Activated CD8-positive, alpha-beta T cell treated with anti-CD3 and anti-CD28 coated beads, Interleukin-2, amount 10 ng/mL, durations not matched to agents 7 days and 5 days (primary cell): Measurements from ENCODE around the gene B4GALT1. TPM values are rescaled to one million over a fixed set of nuclear protein-coding genes. Genes with fewer than 3 reads are reported as not detected.

Source experiments
- ATAC-seq: fragments of 150-1000 bp; cut with Tn5 transposase; one replicate; pipeline ENCODE4 v1.10.0; 2021; ENCODE audit warnings: moderate library complexity
- CTCF ChIA-PET: fragments of 350-600 bp; sonication (Branson Sonifier 250); formaldehyde crosslinking; loops from one replicate; lab custom pipeline; 2021; ENCODE audit warnings: antibody characterized with exemption; lab: Charles Lee
- POLR2A ChIA-PET: fragments of 350-600 bp; sonication (Branson Sonifier 250); formaldehyde crosslinking; loops from one replicate; lab custom pipeline; 2021; ENCODE audit warnings: antibody characterized with exemption; lab: Charles Lee
- DNase-seq: peaks from one replicate; pipeline ENCODE4 v3.0.0-alpha.2; 2020
- H3K27ac Mint-ChIP-seq: one replicate; pipeline ENCODE4 v1.8.0; 2021; ENCODE audit warnings: mild to moderate bottlenecking, mixed read lengths
- H3K27me3 Mint-ChIP-seq: one replicate; pipeline ENCODE4 v1.8.0; 2021; ENCODE audit warnings: low read depth, mixed read lengths
- H3K36me3 Mint-ChIP-seq: one replicate; pipeline ENCODE4 v1.8.0; 2021; ENCODE audit warnings: low read depth, mixed read lengths
- H3K4me1 Mint-ChIP-seq: one replicate; pipeline ENCODE4 v1.8.0; 2021; ENCODE audit warnings: low read depth, mixed read lengths
- H3K4me3 Mint-ChIP-seq: one replicate; pipeline ENCODE4 v1.8.0; 2021; ENCODE audit warnings: mild to moderate bottlenecking, mixed read lengths
- H3K9me3 Mint-ChIP-seq: one replicate; pipeline ENCODE4 v1.8.0; 2022; ENCODE audit warnings: mixed read lengths; ENCODE audit not compliant: insufficient read depth
- total RNA-seq, 2 experiments: library from RNA; stranded (reverse); gene quantifications; one replicate each; pipeline ENCODE4 v1.2.3, GENCODE V29; 2021

Gene B4GALT1, protein sequence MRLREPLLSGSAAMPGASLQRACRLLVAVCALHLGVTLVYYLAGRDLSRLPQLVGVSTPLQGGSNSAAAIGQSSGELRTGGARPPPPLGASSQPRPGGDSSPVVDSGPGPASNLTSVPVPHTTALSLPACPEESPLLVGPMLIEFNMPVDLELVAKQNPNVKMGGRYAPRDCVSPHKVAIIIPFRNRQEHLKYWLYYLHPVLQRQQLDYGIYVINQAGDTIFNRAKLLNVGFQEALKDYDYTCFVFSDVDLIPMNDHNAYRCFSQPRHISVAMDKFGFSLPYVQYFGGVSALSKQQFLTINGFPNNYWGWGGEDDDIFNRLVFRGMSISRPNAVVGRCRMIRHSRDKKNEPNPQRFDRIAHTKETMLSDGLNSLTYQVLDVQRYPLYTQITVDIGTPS
- 10 to 100 TPM; 27.8 to 28.5 TPM for total RNA-seq

DNA sequence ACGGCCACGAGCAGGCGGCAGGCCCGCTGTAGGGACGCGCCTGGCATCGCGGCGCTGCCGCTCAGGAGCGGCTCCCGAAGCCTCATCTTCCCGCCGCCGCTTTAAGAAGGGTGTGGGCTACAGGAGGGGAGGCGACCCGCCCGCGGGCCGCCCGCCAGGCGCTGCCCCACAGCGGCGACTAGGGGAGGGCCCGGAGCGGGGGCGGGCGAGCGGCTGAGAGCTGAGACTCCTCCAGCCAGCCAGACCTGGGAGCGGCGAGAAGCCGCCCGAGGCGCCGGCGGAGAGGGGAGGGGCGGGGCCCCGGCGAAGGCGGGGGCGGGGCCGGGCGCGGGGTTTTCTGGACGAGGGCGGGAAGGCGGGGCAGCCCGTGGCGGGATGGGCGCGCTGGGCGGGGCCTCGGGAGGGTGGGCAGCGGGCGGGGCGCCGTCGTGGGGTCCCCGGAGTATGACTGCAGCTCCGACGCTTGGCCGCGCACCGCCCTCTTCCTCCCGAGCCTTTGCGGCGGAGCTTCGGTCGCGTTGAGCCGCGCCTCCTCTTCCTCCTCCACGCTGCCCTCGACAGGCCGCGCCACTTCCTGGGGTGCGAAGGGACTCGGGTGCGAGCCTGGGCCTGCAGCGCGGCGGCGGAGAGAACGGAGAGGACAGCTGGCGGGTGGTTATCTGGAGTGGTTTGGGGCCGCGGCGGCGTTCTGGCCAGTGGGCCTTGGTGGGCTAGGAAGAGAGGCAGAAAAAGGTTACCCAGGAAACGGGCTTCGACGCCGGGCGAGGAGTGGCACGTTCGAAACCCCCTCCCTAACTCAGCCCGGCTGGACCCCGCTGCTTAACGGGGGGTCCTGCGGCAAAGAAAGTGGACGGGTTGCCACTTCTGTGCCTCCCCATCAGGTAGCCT is at the start of gene B4GALT1:
Gene B4GALT1 (minus strand): TSS at position 253 of the 888 bp plus-strand sequence. CDS start 167 bp downstream, at position 86.
- H3K4me3 Mint-ChIP-seq, result peak within 1 kb of the TSS; percentile 93
- peak; percentile 97 for DNase-seq
- peaks cover 57% of the 10 kb centered on the region for H3K4me1 Mint-ChIP-seq

DNA sequence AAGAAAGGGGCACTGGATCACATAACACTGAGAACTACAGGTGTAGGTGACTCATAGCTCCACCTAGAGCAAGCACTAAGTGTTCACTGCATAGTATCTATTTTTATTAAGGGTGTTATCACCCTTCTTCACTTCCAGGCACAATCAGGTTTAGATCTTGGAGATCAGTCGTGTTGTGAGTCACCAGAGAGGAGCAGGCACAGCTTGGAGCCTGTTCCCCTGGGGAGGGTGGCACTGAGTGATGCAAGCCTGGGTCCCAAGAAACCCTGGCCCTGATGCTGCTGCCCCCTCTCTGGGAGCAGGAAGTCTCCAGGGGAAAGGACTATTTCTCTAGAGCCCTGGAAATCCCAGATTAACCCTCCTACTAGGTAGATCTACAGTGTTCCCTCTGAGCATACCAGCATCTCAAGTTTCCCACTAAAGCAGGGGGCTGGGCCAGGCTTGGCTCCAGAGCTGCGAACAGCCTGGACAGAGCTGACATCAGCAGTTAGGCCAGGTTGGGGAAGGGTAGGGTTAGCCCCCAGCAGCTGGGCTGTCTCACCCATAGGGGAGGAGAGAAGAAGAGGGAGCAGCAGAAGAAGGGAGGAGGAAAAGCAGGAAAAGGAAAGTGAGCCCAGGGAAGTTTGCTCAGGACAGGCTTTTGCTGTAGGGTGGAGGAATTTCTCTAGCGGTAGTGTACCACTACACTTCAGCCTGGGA is 44.7 kb upstream of the B4GALT1 start:
- Mint-ChIP-seq H3K36me3 (no peaks in the 10 kb centered on the region), H3K4me1 (no peaks in the 10 kb centered on the region), H3K27me3 (peaks cover 18% of the 10 kb centered on the region), H3K4me3 (no peak overlapping the region), H3K27ac (no peak overlapping the region), H3K9me3 (no peaks in the 10 kb centered on the region)
- ChIA-PET POLR2A (no interaction called here), CTCF (no interaction called here)
- ATAC-seq, result no peak
- DNase-seq, result no peak

More for the DNA sequence above, at the start of gene B4GALT1:
- H3K27me3 Mint-ChIP-seq, result no peaks in the 10 kb centered on the region
- H3K9me3 Mint-ChIP-seq, result no peaks in the 10 kb centered on the region
- H3K36me3 Mint-ChIP-seq, result peaks cover 17% of the 10 kb centered on the region
- H3K27ac Mint-ChIP-seq, result peak within 1 kb of the TSS; percentile 99
- POLR2A ChIA-PET, result interaction anchor here (0.9 to 2.9 kb wide), 16 partner anchors 9 to 143 kb away, joined by 3 to 18 read pairs (median 4); partner anchors contain the start of genes BAG1, CHMP5, DNAJA1 and NFX1
- CTCF ChIA-PET, result interaction anchor here (0.6 to 3.0 kb wide), 11 partner anchors 12 to 119 kb away, joined by 3 to 21 read pairs (median 3); partner anchors contain the start of gene SMU1
- peak; percentile 83 for ATAC-seq

DNA sequence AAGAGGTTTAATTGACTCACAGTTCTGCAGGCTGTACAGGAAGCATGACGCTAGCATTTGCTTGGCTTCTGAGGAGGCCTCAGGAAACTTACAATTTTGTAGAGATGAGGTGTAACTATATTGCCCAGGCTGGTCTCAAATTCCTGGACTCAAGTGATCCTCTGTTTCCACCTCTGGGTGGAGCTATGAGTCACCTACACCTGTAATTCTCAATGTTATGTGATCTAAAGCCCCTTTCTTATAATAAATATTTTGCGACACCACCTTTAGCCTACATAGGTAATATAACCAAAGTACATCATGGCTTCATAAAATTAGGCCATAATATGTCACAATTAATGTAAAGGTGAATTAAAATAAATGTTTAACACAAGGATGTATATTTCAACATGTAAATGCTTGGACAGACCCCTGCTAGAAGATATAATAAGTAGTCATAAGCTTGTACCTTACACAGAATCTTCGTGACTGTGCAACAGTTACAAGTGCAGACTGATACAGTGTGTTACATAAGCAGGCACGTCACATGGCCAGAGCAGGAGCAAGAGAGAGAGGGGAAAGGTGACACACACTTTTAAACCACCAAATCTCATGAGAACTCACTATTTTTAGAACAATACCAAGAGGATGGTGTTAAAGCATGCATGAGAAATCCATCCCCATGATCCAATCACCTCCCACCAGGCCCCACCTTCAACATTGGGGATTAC is 43.0 kb upstream of the B4GALT1 start:
- Mint-ChIP-seq H3K4me1 (no peaks in the 10 kb centered on the region), H3K4me3 (no peak overlapping the region), H3K27ac (no peak overlapping the region), H3K27me3 (peaks cover 9% of the 10 kb centered on the region), H3K9me3 (no peaks in the 10 kb centered on the region), H3K36me3 (no peaks in the 10 kb centered on the region)
- ChIA-PET CTCF (no interaction called here), POLR2A (no interaction called here)
- no peak for ATAC-seq
- DNase-seq, result no peak

- H3K27ac Mint-ChIP-seq, result no peak overlapping the region
- H3K9me3 Mint-ChIP-seq, result no peaks in the 10 kb centered on the region
- ChIA-PET POLR2A (no interaction called here), CTCF (no interaction called here)
- no peak for ATAC-seq
- H3K36me3 Mint-ChIP-seq, result no peaks in the 10 kb centered on the region
- H3K4me3 Mint-ChIP-seq, result no peak overlapping the region
- no peak for DNase-seq
- H3K27me3 Mint-ChIP-seq, result peaks cover 9% of the 10 kb centered on the region
- no peaks in the 10 kb centered on the region for H3K4me1 Mint-ChIP-seq
These were observed 42.3 kb upstream of the B4GALT1 start for GRCh38 chr9:33209394-33209793.

- Mint-ChIP-seq H3K4me1 (peaks cover 33% of the 10 kb centered on the region), H3K4me3 (peak overlapping the region; percentile 40), H3K27ac (peak overlapping the region; percentile 72), H3K36me3 (no peaks in the 10 kb centered on the region), H3K27me3 (peaks cover 11% of the 10 kb centered on the region), H3K9me3 (no peaks in the 10 kb centered on the region)
- POLR2A ChIA-PET, result interaction anchor here (1.0 kb wide), 1 partner anchor 10 kb away, joined by 6 read pairs; no protein-coding TSS in a partner anchor
- ATAC-seq, result peak; percentile 97
- DNase-seq, result peak; percentile 74
- CTCF ChIA-PET, result interaction anchor here (1.4 to 2.0 kb wide), 2 partner anchors 23 to 32 kb away, joined by 4 to 11 read pairs; no protein-coding TSS in a partner anchor
These were observed 35.5 kb upstream of the B4GALT1 start for GRCh38 chr9:33202552-33203201.

DNA sequence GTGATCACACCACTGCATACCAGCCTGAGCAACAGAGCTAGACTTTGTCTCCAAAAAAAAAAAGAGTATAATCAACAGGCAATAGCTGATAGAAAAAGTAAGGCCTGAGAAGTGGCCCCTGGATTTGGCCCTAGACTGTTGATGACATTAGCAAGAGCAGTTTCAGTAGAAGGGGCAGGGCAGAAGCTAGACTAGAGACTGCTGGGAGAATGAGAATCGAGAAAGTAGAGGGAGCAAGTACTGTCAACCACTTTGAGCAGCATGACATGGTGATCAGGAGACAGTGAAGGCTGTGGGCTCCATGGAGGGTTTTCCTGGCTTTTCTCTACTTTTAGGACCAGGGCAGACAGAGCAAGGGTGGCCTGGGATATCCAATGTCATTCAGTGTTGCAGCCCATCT is 34.9 kb upstream of the B4GALT1 start:
- ATAC-seq, result peak; percentile 7
- ChIA-PET POLR2A (interaction anchor here (1.0 kb wide), 1 partner anchor 9 kb away, joined by 6 read pairs; no protein-coding TSS in a partner anchor), CTCF (interaction anchor here (1.3 to 2.0 kb wide), 3 partner anchors 24 to 32 kb away, joined by 3 to 11 read pairs (median 4); no protein-coding TSS in a partner anchor)
- H3K36me3 Mint-ChIP-seq, result no peaks in the 10 kb centered on the region
- H3K27ac Mint-ChIP-seq, result peak overlapping the region; percentile 72
- H3K9me3 Mint-ChIP-seq, result no peaks in the 10 kb centered on the region
- no peak for DNase-seq
- H3K4me1 Mint-ChIP-seq, result peaks cover 33% of the 10 kb centered on the region
- no peak overlapping the region for H3K4me3 Mint-ChIP-seq
- H3K27me3 Mint-ChIP-seq, result peaks cover 11% of the 10 kb centered on the region

- CTCF ChIA-PET, result no interaction called here
- ATAC-seq, result no peak
- H3K27ac Mint-ChIP-seq, result no peak overlapping the region
- no peak overlapping the region for H3K4me3 Mint-ChIP-seq
- H3K9me3 Mint-ChIP-seq, result no peaks in the 10 kb centered on the region
- POLR2A ChIA-PET, result no interaction called here
- H3K27me3 Mint-ChIP-seq, result peaks cover 2% of the 10 kb centered on the region
- no peaks in the 10 kb centered on the region for H3K36me3 Mint-ChIP-seq
- no peak for DNase-seq
- peaks cover 24% of the 10 kb centered on the region for H3K4me1 Mint-ChIP-seq
These were observed 31.0 kb upstream of the B4GALT1 start for GRCh38 chr9:33198165-33198564.

GRCh38 chr9:33197279-33198152 is 30.4 kb upstream of the B4GALT1 start:
- H3K9me3 Mint-ChIP-seq, result no peaks in the 10 kb centered on the region
- POLR2A ChIA-PET, result no interaction called here
- no peak for ATAC-seq
- H3K36me3 Mint-ChIP-seq, result no peaks in the 10 kb centered on the region
- H3K4me1 Mint-ChIP-seq, result peaks cover 17% of the 10 kb centered on the region
- CTCF ChIA-PET, result interaction anchor here (1.0 to 2.5 kb wide), 2 partner anchors 27 to 28 kb away, joined by 3 to 10 read pairs; no protein-coding TSS in a partner anchor
- peaks cover 2% of the 10 kb centered on the region for H3K27me3 Mint-ChIP-seq
- H3K4me3 Mint-ChIP-seq, result no peak overlapping the region
- H3K27ac Mint-ChIP-seq, result no peak overlapping the region
- no peak for DNase-seq

DNA sequence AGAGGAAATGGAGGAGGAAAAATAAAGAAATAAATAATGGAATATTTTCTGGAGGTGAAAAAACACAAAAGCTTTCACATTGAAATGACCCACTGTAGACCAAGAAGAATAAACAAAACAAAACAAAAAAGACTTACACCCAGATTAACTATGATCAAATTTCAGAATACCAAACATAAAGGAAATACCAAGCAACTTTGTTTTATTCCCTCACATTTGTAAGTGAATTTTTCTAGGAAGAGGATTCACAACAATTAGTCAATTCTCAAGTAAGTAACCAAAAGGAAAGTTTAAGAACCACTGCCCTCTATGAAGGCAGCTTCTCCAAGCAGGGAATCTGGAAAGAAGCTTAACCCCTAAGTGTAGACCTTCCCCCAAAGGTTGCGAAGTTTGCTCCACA is 29.6 kb upstream of the B4GALT1 start:
- no peak overlapping the region for H3K27ac Mint-ChIP-seq
- no peaks in the 10 kb centered on the region for H3K36me3 Mint-ChIP-seq

DNA sequence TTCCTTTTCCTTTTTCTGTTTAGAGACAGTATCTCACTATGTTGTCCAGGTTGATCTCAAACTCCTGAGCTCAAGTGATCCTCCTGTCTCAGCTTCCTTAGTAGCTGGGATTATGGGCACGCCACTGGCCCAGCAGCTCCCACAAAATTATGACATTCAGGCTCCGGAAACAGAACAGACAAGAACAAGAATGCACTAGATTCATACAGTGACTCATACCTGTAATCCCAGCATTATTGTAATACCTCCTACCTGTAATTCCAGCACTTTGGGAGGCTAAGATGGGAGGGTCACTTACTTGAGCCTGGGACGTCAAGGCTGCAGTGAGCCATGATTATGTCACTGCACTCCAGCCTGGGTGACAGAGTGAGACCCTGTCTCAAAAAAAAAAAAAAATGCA is 26.7 kb upstream of the B4GALT1 start:
- Mint-ChIP-seq H3K4me3 (no peak overlapping the region), H3K27ac (no peak overlapping the region), H3K9me3 (no peaks in the 10 kb centered on the region), H3K27me3 (peaks cover 9% of the 10 kb centered on the region), H3K36me3 (no peaks in the 10 kb centered on the region), H3K4me1 (no peaks in the 10 kb centered on the region)
- no peak for ATAC-seq
- POLR2A ChIA-PET, result no interaction called here
- DNase-seq, result no peak
- CTCF ChIA-PET, result no interaction called here

More for the DNA sequence above, 29.6 kb upstream of the B4GALT1 start:
- ChIA-PET POLR2A (no interaction called here), CTCF (interaction anchor here (1.0 to 2.5 kb wide), 2 partner anchors 26 to 29 kb away, joined by 3 to 10 read pairs; no protein-coding TSS in a partner anchor)
- Mint-ChIP-seq H3K9me3 (no peaks in the 10 kb centered on the region), H3K27me3 (peaks cover 2% of the 10 kb centered on the region), H3K4me3 (no peak overlapping the region), H3K4me1 (peaks cover 9% of the 10 kb centered on the region)
- ATAC-seq (no peak), DNase-seq (no peak)
